ENCODE data around the gene POC5. TPM values are rescaled to one million over a fixed set of nuclear protein-coding genes. Genes with fewer than 3 reads are reported as not detected.

The POC5 gene
- total and polyA plus RNA-seq, 2 of the 8 experiments (the other 6 are each of a cell fraction or from before 2014, with no cell fraction given): 11.2 to 12.1 TPM

GRCh38 chr5:75667586-75667985, 49.7 kb downstream of the POC5 start:
- Histone ChIP-seq H3K9me3 (ENCODE audit: insufficient read depth in 2 of 2, low read depth in 1 of 2, low read length in 1 of 2) (no peaks in the 10 kb centered on the region), H3K27ac (ENCODE audit: low read depth, low read length) (no peak overlapping the region), H2AK5ac (ENCODE audit: low read depth, low read length) (no peak overlapping the region), H3K23me2 (ENCODE audit: low read depth, low read length) (no peaks in the 10 kb centered on the region), H3K14ac (ENCODE audit: insufficient read length) (no peak overlapping the region), H4K5ac (ENCODE audit: insufficient read length, low read depth, low read length) (no peak overlapping the region), H3K9ac (replicated peaks in 1 of 4; ENCODE audit: extremely low read depth in 1 of 4, low read depth in 3 of 4, low read length in 3 of 4) (no peak overlapping the region), H3K4me3 (ENCODE audit: extremely low read depth in 1 of 4, insufficient read depth in 2 of 4, low read depth in 3 of 4, low read length in 4 of 4) (no peak overlapping the region), H2BK120ac (replicated peaks; ENCODE audit: low read depth, low read length) (no peak overlapping the region), H4K20me1 (replicated peaks in 1 of 2; ENCODE audit: control insufficient read depth in 1 of 2, insufficient read depth in 2 of 2, low read length in 2 of 2) (no peaks in the 10 kb centered on the region), H2BK15ac (ENCODE audit: low read length) (no peak overlapping the region), H3K56ac (replicated peaks; ENCODE audit: insufficient read length, low read depth, low read length) (no peak overlapping the region), H2BK20ac (ENCODE audit: low read length) (no peak overlapping the region), H2BK5ac (ENCODE audit: low read depth, low read length) (no peak overlapping the region), H4K91ac (replicated peaks; ENCODE audit: insufficient read length, low read length) (no peak overlapping the region), H3K79me2 (ENCODE audit: control insufficient read depth in 1 of 2, insufficient read depth in 2 of 2, low read length in 2 of 2) (no peaks in the 10 kb centered on the region), H4K8ac (ENCODE audit: extremely low read depth, insufficient read depth, low read length) (no peak overlapping the region), H3K4ac (replicated peaks; ENCODE audit: insufficient read length, low read depth, low read length) (no peak overlapping the region), H3K4me1 (replicated peaks in 1 of 4; ENCODE audit: control insufficient read depth in 3 of 4, insufficient read depth in 4 of 4, low read length in 3 of 4) (peaks cover 0 to 7% (median 0%) of the 10 kb centered on the region in 4 experiments; a peak in 2 of 7 replicates), H3K79me1 (ENCODE audit: low read depth, low read length) (no peaks in the 10 kb centered on the region), H3K18ac (ENCODE audit: extremely low read depth, low read length) (no peak overlapping the region), H3K4me2 (ENCODE audit: insufficient read depth in 1 of 2, low read depth in 2 of 2, low read length in 2 of 2) (no peak overlapping the region), H2AFZ (ENCODE audit: low read length) (no peak overlapping the region), H3K27me3 (replicated peaks in 1 of 4; ENCODE audit: control insufficient read depth in 3 of 4, extremely low read depth in 1 of 4, insufficient read depth in 3 of 4, low read length in 3 of 4) (no peaks in the 10 kb centered on the region), H3K36me3 (ENCODE audit: control insufficient read depth in 2 of 4, insufficient read depth in 4 of 4, low read length in 3 of 4) (no peaks in the 10 kb centered on the region), H2BK12ac (ENCODE audit: low read depth, low read length) (no peak overlapping the region), H3K23ac (ENCODE audit: insufficient read length) (no peak overlapping the region)
- ChIA-PET POLR2A (ENCODE audit: partially characterized antibody) (no interaction called here), CTCF (ENCODE audit: partially characterized antibody) (interaction anchor here (0.9 to 5.2 kb wide), 8 partner anchors 13 to 310 kb away, joined by 3 to 33 read pairs (median 4); no protein-coding TSS in a partner anchor)
- peak; percentile 50 for FAIRE-seq
- DNase-seq (ENCODE audit: low read depth in 1 of 2, low spot score in 2 of 2): no peak
- 92% methylated on average over 2 of the region's 2 CpGs; no CpG with 5 or more reads in 1 of the 2 experiments for whole genome bisulfite sequencing, 2 experiments (ENCODE audit: extremely low coverage in 1 of 2, insufficient coverage in 1 of 2, insufficient read length in 1 of 2, insufficient replicate concordance in 2 of 2, low coverage in 1 of 2, low lambda C conversion rate in 2 of 2, missing lambda C conversion rate in 1 of 2)
- peak in 2 of 3 experiments; percentile 24 to 27; a peak in 2 of 4 replicates for TF ChIP-seq CTCF (IDR thresholded peaks at IDR 0.05; ENCODE audit: control extremely low read depth in 1 of 3, insufficient read depth in 1 of 3, low read depth in 1 of 3, low read length in 3 of 3)
- TF ChIP-seq BACH1 (IDR thresholded peaks at IDR 0.05; ENCODE audit: low read length): no peak
- TF ChIP-seq RAD21 (IDR thresholded peaks at IDR 0.05 in 1 of 2, conservative IDR thresholded peaks at IDR 0.05 in 1 of 2; ENCODE audit: low read depth in 2 of 2, low read length in 2 of 2): peak; percentile 26 to 48
- TF ChIP-seq POLR2A (IDR thresholded peaks at IDR 0.05; ENCODE audit: control extremely low read depth in 1 of 2, low read depth in 2 of 2, low read length in 2 of 2): no peak
- no peak for TF ChIP-seq POLR2AphosphoS5 (IDR thresholded peaks at IDR 0.05; ENCODE audit: low read depth, low read length)
- no peak for TF ChIP-seq CTBP2 (IDR thresholded peaks at IDR 0.05; ENCODE audit: borderline replicate concordance, insufficient read depth, insufficient read length, low read length)
- TF ChIP-seq HDAC6 (IDR thresholded peaks at IDR 0.05; ENCODE audit: low read depth, low read length): no peak

Data from H1 (cell line).